K562 (cell line): Measurements from ENCODE around the gene DPPA4. TPM values are rescaled to one million over a fixed set of nuclear protein-coding genes. Genes with fewer than 3 reads are reported as not detected.

Experiments used
- HNRNPLL ChIP-seq: fragments of 200-400 bp; formaldehyde crosslinking; IDR thresholded peaks from 2 replicates; pipeline ENCODE4 v1.6.1; 2017; ENCODE audit warnings: low read length, low read depth, mild to moderate bottlenecking; ENCODE audit not compliant: poor library complexity, severe bottlenecking
- MBD2 ChIP-seq: sonication (generic); IDR thresholded peaks from 2 replicates; pipeline ENCODE4 v1.6.1; 2016; ENCODE audit warnings: low read depth, borderline replicate concordance
- MEF2A ChIP-seq: IDR thresholded peaks from 2 replicates; pipeline ENCODE4 v1.6.1; 2011; ENCODE audit warnings: low read depth, mild to moderate bottlenecking, low read length, moderate library complexity; ENCODE audit not compliant: control insufficient read depth
- MXI1 ChIP-seq: IDR thresholded peaks from 2 replicates; pipeline ENCODE4 v1.6.1; 2011; ENCODE audit warnings: low read depth, mild to moderate bottlenecking, improper control_type of control experiment, low read length
- XRCC5 ChIP-seq: fragments of 200-400 bp; formaldehyde crosslinking; IDR thresholded peaks from 2 replicates; pipeline ENCODE4 v1.6.1; 2017; ENCODE audit warnings: low read depth, mild to moderate bottlenecking, low read length
- ZBTB11 ChIP-seq, 3 experiments: fragments of 200-800 bp in 1 of 3; fragments of 250-450 bp in 1 of 3; fragments of 450-650 bp in 1 of 3; sonication (Bioruptor Pico) in 1 of 3; sonication (Bioruptor generic) in 1 of 3; formaldehyde crosslinking in 1 of 3; IDR thresholded peaks; 2 replicates each; pipeline versions ENCODE4 v1.6.1 to v1.8.0; 2016 to 2022; ENCODE audit warnings: mild to moderate bottlenecking in 2 of 3, missing genetic modification characterization in 2 of 3, missing compliant biosample characterization in 1 of 3, moderate library complexity in 1 of 3
- polyA plus RNA-seq, 8 experiments: library from polyadenylated mRNA; depleted of rRNA in 4 of 8; stranded (reverse) in 5 of 8; unstranded in 3 of 8; fragments of >200 nt; fragmentation: Nextera tagmentation in 2 of 8; fragmentation: Illumina TruSeq in 1 of 8; extraction: Ambion mirVana in 2 of 8; extraction: Trizol in 1 of 8; gene quantifications; 2 replicates each; pipeline versions ENCODE4 v1.2.1 to v1.2.3, GENCODE V29; 2011 to 2014; ENCODE audit warnings: inconsistent platforms in 1 of 8, missing spikeins in 1 of 8
- total RNA-seq, 7 experiments: library from RNA; depleted of rRNA in 6 of 7; stranded (reverse); fragments of >200 nt in 6 of 7; fragmentation: Illumina TruSeq in 2 of 7; extraction: Trizol in 2 of 7; gene quantifications; 2 replicates each; pipeline versions ENCODE4 v1.2.1 to v1.2.3, GENCODE V29; 2011 to 2021; ENCODE audit warnings: low replicate concordance in 1 of 7
- TF ChIP-seq, protein P1 (sequence below): IDR thresholded peaks from 3 replicates; pipeline ENCODE4 v1.6.1; 2011; ENCODE audit warnings: borderline replicate concordance, mild to moderate bottlenecking, moderate library complexity; ENCODE audit not compliant: insufficient read length; ENCODE audit errors: extremely low read depth

Gene DPPA4
- total and polyA plus RNA-seq, 9 of the 15 experiments (the other 6 are each of a cell fraction or from before 2014, with no cell fraction given) = 0.53 TPM; not detected in 8

- TF ChIP-seq MEF2A = no peak
- no peak for TF ChIP-seq MXI1
- TF ChIP-seq, protein P1, sequence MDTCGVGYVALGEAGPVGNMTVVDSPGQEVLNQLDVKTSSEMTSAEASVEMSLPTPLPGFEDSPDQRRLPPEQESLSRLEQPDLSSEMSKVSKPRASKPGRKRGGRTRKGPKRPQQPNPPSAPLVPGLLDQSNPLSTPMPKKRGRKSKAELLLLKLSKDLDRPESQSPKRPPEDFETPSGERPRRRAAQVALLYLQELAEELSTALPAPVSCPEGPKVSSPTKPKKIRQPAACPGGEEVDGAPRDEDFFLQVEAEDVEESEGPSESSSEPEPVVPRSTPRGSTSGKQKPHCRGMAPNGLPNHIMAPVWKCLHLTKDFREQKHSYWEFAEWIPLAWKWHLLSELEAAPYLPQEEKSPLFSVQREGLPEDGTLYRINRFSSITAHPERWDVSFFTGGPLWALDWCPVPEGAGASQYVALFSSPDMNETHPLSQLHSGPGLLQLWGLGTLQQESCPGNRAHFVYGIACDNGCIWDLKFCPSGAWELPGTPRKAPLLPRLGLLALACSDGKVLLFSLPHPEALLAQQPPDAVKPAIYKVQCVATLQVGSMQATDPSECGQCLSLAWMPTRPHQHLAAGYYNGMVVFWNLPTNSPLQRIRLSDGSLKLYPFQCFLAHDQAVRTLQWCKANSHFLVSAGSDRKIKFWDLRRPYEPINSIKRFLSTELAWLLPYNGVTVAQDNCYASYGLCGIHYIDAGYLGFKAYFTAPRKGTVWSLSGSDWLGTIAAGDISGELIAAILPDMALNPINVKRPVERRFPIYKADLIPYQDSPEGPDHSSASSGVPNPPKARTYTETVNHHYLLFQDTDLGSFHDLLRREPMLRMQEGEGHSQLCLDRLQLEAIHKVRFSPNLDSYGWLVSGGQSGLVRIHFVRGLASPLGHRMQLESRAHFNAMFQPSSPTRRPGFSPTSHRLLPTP = no peak
- no peak for TF ChIP-seq XRCC5
- no peak for TF ChIP-seq MBD2
- TF ChIP-seq HNRNPLL = no peak
- TF ChIP-seq ZBTB11 (CRISPR knock-in tag; IDR thresholded peaks at IDR 0.05) = no peak
These were observed 45.2 kb upstream of the DPPA4 start (continued) for GRCh38 chr3:109382588-109382987.
